SKM-1 treated with dmso at 0.1 percent for 144 hours (cell line): Measurements from ENCODE around the gene BICD1.

Source experiments
- DNase-seq: peaks from one replicate; lab custom pipeline; 2025; ENCODE audit not compliant: unreplicated experiment; lab: John Stamatoyannopoulos, UW

Gene BICD1

DNA sequence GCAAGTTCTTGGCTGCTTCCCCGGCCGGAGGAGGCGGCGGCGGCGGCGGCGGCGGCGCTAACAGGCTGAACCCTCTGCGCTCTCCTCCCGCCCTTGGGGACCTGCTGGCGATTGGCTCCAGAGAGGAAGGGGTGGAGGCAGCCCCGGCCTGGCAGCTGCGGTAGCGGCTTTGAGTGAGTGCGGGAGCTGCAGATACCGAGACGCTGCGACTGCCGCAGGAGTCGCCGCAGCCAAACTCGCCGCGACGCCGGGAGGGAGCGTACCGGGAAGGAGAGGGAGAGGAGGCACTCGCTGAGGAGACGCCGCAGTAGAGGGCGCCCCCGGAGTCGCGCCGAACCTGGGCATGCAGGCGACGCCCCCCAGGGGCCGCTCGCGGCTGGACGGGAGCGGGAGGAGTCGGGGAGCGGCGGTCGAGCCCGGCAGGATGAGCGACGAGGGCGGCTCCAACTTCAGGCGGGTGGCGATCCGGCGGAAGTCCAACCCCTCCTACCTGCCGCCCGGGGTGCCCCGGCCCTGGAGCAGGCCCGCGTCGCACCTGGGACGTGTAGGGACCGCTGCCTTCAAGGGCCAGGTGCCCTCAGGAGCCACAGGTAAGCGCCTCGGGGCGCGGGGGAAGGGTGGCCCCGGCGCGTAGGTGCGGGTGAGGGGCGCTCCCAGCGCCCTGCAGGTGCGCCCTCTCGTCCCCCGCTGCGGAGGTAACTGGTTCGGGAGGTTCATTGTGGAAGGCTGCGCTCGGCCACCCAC is 292.9 kb downstream of the BICD1 start, which contains the start of gene FGD4:
Gene FGD4, plus strand, starts transcription at position 189 of the 744 bp plus-strand sequence.
- DNase-seq = peak; percentile 61

DNA sequence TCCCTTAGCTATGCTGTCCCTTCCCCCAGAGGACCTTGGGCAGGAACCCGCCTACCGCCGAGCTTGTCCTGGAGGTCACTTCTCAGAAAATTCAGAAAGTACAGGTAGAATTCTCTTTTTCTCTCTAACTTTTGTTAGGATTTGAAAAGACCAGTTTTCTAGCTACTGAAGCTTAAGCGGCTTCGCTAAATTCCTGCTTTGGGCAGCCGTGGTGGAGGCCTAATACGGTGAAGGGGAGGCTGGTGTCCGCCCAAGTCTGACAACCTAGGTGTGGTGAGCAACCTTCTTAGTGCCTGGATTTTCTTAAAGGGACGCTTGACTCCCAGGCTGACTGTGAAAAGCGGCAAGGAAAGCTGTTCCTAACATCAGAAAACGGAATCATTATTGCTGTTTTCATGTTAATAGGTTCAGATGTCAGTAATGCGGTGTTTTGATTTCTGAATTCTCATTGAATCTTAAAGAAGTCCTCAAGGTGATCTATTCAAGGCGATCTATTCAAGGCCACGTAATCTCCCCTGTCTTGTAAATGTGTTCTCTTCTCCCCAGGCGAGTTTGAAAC is 293.5 kb downstream of the BICD1 start:
- no peak for DNase-seq

DNA sequence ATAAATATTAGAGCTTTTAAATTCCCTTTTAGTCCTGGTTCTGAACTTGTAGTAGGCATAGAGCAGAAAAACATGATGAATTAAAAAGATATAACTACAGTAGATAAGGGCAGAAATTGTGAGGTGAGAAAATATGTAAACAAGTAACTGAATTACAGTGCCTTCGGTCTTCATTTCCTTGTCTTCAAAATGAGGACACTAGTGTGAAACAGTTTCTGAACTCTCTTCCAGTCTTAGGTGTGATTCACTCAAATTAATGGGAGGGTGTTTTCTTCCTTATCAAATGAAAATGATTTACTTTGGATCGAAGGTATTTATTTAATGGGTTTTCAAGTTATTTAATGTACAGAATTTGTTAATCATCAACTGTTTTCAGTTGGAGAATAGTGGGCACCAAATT is 294.2 kb downstream of the BICD1 start:
- no peak for DNase-seq

DNA sequence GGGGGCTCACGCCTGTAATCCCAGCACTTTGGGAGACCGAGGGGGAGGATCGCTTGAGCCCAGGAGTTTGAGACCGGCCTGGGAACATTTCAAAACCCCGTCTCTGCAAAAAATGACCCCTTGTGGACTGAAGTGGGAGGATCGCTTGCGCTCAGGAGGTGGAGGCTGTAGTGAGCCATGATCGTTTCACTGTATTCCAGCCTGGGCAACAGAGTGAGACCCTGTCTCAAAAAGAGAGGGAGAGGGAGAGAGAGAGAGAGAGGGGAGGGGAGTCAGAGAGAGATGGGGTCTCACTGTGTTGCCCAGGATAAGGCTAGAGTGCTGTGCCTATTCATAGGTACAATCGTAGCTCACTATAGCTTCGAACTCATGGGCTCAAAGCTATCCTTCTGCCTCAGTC is 295.5 kb downstream of the BICD1 start:
- DNase-seq = no peak

DNA sequence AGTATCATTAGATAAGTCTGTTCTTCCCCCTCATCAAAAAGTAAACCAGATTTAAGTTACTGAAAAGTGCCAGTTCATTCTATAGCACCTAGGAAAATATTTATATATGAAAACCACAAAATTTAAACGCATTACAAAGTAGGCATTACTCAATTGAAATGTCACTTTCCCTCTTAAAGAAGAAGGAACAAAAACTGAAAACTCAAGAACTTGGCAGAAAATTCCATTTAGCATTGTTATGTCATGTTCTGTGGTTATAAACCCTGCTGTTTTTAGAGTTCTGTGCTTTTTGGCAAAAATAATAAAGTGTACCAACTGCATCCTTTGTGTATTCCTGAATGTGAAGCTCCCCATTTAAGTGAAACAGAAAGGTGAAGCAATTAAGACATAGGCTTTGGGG is 296.3 kb downstream of the BICD1 start:
- no peak for DNase-seq

DNA sequence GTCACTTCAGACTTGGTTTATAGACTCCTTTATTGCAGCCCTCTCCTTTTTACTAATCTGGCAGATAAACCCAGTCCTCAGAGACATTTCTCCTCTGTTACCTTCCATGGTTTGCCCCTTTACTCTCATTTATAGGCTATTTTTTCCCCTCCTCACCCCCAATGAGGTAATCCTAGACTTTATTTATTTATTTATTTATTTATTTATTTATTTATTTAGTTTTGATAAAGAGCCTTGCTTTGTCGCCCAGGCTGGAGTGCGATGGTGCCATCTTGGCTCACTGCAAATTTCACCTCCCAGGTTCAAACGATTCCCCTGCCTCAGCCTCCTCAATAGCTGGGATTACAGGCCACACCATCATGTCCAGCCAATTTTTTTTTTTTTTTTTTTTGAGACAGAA is 301.1 kb downstream of the BICD1 start:
- DNase-seq = no peak

DNA sequence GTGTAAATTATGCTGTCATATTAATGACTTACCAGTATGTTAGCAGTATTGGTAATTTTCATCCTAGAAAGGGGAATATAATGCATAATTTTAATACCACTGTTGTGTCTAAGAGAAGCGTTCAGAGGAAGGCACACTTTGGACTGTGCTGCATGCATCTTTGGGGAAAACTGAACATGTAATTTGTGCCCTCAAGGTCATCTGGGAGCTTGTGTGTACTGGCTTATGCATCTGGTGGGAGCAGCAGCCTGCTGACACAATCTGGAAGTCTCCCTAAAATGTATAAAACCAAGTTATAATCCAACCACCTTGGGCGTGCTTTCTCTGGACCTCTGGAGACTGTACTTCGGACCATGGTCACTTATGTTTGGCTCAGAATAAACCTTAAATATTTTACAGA is 306.8 kb downstream of the BICD1 start:
- no peak for DNase-seq

DNA sequence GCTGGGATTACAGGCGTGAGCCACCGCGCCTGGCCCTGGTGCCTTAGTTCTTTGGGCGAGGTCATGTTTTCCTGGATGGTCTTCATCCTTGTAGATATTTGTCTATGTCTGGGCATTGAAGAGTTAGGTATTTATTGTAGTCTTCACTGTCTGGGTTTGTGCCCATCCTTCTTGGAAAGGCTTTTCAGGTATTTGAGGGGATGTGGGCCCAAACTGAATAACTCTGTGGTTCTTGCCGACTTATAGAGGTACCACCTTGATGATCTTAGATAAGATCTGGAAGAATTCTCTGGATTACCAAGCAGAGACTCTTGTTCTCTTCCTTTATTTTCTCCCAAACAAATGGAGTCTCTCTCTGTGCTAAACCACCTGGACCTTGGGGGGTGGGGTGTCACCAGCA is 311.6 kb downstream of the BICD1 start:
- no peak for DNase-seq

DNA sequence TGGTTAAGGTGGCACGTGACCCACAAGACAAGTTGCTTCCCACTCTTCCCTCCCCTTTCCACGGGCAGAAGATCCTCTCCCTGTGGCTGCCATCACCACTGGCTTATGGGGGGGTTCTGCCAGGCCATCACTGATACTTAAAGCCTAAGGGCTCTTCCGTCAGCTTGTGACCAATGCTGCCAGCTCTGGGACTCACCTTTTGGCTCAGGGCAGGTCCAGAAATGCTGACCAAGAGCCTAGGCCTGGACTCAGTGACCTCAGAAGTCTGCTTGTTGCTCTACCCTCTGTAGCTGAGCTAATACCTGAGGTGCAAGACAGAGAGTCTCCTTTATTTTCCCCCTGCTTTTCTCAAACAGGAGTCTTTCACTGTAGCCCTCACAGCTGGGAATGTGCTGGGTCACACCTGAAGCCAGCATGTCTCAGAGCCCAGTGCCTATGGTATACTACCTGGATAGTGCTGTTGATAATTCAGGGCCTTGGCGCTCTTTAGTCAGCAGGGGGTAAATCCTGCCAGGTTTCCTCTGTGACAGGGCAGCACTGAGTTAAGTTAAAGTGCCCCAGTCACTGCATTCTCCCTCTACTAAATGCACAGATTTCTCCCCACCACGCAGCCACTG is 312.4 kb downstream of the BICD1 start:
- no peak for DNase-seq

DNA sequence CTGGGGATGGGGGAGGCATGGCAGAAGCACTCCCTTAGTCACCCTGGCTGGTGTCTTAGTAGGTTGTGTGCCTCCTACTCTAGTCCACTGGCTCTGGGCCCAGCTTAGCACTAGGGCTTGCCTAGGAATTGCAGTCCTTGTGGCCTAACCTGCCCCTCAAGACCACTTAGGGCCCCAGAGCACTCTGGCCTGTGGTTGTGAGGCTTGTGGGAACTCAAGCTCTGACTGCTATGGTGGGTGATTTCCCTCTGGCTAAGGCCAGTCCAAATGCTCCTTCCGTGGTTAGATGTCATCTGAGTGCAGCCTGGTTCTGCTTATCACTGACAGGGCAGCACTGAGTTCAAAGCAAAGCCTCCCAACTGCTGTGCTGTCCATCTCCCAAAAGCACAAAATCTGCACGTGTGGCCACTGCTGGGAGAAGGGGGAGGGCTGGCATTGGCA is 312.9 kb downstream of the BICD1 start:
- no peak for DNase-seq

DNA sequence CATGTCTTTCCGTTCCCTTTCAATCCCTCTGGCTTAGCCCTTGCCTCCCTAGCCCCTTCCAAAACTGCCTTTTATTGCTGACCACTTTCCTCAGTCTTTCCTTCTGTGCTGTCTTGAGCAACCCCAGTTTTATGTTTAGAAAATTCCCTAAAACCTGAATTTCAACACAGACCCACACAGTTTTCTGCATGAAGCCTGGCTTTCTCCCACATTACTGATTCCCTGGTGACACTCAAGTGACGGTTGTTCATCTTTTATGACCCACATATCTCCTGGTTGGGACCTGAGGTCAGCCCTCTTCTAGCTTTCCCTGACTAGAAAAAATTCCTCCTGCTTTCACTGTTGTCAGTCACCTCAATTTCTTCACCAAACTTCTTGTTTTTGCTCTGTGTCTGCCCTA is 313.7 kb downstream of the BICD1 start:
- no peak for DNase-seq

DNA sequence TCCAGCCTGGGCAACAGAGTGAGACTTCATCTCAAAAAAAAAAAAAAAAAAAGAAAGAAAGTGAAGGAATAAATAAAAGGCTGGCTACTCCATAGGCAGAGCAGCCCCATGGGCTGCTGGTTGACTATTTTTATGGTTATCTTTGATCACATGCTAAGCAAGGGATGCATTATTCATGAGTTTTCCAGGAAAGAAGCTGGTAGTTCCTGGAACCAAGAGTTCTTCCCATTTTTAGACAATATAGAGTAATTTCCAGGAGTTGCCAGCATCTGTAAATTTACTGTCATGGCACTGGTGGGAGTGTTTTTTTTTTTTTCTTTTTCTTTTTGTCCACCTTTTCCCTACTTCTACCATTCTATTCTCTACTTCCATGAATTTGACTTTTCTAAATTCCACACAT is 316.9 kb downstream of the BICD1 start:
- DNase-seq = no peak

DNA sequence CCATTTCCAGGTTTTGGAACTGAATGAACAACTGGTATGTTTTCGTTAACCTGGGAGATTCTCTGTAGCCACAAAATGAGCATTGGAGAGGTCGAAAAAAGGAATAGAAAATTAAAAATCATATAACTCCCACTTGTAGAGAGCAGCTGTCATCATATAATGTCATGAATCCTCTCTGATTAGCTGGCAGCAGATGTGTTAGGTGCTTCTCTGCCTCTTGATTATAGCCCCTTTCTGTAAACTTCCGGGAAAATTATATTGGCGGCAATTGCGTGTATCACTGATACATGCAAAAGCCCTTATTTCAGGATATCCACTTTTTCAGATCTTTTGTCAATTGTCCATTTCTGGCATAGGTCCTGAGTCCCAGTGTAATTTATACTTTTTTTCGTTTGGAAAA is 324.4 kb downstream of the BICD1 start:
- no peak for DNase-seq
